ENCODE data around the gene ADAM11. TPM values are rescaled to one million over a fixed set of nuclear protein-coding genes. Genes with fewer than 3 reads are reported as not detected.

Gene ADAM11
- total RNA-seq, 4 donors from 2014 or later: 1.2 to 5.5 (median 2.1) TPM

DNA sequence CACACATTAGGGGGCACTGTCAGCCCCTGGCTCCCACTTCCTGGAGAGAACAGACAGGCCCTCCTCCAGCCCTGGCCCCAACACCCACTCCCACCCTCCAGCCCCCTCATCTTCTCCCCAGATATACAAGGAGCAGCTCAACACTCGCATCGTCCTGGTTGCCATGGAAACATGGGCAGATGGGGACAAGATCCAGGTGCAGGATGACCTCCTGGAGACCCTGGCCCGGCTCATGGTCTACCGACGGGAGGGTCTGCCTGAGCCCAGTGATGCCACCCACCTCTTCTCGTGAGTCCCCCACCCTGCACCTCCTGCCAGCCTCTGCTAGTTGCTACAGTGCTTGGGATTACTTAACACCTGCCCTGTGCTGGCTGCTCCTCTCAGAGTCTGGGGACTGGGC, 14.4 kb downstream of the ADAM11 start:
- peaks cover 0 to 5% of the 10 kb centered on the region in 2 donors for H3K4me1 ChIP-seq
- H3K9me3 ChIP-seq: no peaks in the 10 kb centered on the region
- H3K27ac ChIP-seq: no peak overlapping the region
- H3K4me3 ChIP-seq: no peak overlapping the region
- TF ChIP-seq, protein P1, sequence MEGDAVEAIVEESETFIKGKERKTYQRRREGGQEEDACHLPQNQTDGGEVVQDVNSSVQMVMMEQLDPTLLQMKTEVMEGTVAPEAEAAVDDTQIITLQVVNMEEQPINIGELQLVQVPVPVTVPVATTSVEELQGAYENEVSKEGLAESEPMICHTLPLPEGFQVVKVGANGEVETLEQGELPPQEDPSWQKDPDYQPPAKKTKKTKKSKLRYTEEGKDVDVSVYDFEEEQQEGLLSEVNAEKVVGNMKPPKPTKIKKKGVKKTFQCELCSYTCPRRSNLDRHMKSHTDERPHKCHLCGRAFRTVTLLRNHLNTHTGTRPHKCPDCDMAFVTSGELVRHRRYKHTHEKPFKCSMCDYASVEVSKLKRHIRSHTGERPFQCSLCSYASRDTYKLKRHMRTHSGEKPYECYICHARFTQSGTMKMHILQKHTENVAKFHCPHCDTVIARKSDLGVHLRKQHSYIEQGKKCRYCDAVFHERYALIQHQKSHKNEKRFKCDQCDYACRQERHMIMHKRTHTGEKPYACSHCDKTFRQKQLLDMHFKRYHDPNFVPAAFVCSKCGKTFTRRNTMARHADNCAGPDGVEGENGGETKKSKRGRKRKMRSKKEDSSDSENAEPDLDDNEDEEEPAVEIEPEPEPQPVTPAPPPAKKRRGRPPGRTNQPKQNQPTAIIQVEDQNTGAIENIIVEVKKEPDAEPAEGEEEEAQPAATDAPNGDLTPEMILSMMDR (IDR thresholded peaks at IDR 0.05): no peak
- TF ChIP-seq POLR2A (IDR thresholded peaks at IDR 0.05): no peak
- intact Hi-C loops (cut with DNase I; ENCODE audit: low total_unique reads): loop anchor here (5.0 kb wide), 1 partner anchor 259 kb away; no protein-coding TSS in a partner anchor
- no peaks in the 10 kb centered on the region for H3K36me3 ChIP-seq
- no peak for DNase-seq
- no peaks in the 10 kb centered on the region for H3K27me3 ChIP-seq

DNA sequence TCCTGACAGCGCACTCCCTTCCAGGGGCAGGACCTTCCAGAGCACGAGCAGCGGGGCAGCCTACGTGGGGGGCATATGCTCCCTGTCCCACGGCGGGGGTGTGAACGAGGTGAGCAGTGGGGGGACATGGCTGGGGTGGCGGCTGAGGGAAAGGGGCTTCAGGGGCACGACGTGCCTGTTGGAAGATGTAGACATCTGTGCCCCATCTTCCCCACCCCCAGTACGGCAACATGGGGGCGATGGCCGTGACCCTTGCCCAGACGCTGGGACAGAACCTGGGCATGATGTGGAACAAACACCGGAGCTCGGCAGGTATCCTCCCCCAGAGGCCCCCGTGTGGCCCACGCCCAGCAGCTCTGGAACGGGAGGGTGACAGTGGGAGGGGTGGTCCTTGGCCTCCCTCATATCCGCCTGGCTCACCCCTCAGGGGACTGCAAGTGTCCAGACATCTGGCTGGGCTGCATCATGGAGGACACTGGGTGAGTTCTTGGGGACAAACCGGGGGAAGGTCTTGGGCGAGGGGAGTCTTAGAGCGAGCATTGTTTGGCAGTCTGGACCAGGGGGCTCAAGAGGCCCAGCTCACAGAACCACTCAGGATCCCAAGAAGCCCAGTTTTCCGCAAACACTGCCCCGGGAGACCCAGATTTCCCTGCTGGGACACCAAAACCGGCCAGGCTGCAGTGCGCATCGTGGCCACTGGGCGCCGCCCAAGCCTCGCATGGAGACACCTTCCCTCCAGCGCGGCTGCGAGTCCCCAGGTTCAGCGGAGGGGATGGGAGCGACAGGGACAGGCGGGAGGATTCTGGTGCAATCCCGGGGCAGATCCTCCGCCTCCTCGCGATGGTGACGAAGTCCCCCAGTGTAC, 15.7 kb downstream of the ADAM11 start:
- no peak for TF ChIP-seq POLR2A (IDR thresholded peaks at IDR 0.05)
- TF ChIP-seq, protein P1 (IDR thresholded peaks at IDR 0.05): peak; percentile 97 to 100 (median 99)
- intact Hi-C loops (cut with DNase I; ENCODE audit: low total_unique reads): loop anchor here (5.0 kb wide), 2 partner anchors 93 to 258 kb away; no protein-coding TSS in a partner anchor

DNA sequence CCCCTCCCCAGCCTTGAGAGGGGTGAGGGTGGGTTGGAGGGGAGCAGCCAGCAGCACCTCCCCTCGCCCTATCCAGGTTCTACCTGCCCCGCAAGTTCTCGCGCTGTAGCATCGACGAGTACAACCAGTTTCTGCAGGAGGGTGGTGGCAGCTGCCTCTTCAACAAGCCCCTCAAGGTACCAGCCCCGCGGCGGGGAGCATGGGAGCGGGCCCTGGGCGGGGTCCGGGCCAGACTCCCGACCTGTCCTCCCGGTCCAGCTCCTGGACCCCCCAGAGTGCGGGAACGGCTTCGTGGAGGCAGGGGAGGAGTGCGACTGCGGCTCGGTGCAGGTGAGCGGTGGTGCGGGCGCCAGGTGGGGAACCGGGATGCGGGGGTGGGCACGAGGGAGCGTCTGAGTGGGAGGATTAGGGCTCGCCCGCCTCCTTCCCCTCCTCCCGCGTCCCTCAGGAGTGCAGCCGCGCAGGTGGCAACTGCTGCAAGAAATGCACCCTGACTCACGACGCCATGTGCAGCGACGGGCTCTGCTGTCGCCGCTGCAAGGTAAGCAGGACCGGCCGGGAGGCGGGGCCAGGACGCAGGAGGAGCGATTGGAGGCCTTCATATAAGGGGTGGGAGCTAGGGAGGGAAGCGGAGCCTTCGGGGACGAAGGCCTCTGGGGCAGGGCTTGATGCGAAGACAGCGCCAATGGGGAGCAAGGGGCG, 16.5 kb downstream of the ADAM11 start:
- peak overlapping the region; percentile 57 to 70 for H3K4me3 ChIP-seq
- peaks cover 0 to 9% of the 10 kb centered on the region in 2 donors for H3K4me1 ChIP-seq
- TF ChIP-seq, protein P1 (IDR thresholded peaks at IDR 0.05): no peak
- TF ChIP-seq POLR2A (IDR thresholded peaks at IDR 0.05): no peak
- peak in 1 of 2 donors; percentile 98 for DNase-seq
- H3K27ac ChIP-seq: peak overlapping the region; percentile 9 to 26
- H3K36me3 ChIP-seq: no peaks in the 10 kb centered on the region
- no peaks in the 10 kb centered on the region for H3K27me3 ChIP-seq
- no peaks in the 10 kb centered on the region for H3K9me3 ChIP-seq
- intact Hi-C loops (cut with DNase I; ENCODE audit: low total_unique reads): loop anchor here (5.0 kb wide), 1 partner anchor 92 kb away; no protein-coding TSS in a partner anchor

More for the DNA sequence above, 15.7 kb downstream of the ADAM11 start:
- no peaks in the 10 kb centered on the region for H3K36me3 ChIP-seq
- H3K27me3 ChIP-seq: no peaks in the 10 kb centered on the region
- no peaks in the 10 kb centered on the region for H3K9me3 ChIP-seq
- peak; percentile 85 to 88 for DNase-seq
- peaks cover 0 to 6% of the 10 kb centered on the region in 2 donors for H3K4me1 ChIP-seq
- H3K27ac ChIP-seq: peak overlapping the region; percentile 9 to 26
- H3K4me3 ChIP-seq: peak overlapping the region; percentile 57 to 70

DNA sequence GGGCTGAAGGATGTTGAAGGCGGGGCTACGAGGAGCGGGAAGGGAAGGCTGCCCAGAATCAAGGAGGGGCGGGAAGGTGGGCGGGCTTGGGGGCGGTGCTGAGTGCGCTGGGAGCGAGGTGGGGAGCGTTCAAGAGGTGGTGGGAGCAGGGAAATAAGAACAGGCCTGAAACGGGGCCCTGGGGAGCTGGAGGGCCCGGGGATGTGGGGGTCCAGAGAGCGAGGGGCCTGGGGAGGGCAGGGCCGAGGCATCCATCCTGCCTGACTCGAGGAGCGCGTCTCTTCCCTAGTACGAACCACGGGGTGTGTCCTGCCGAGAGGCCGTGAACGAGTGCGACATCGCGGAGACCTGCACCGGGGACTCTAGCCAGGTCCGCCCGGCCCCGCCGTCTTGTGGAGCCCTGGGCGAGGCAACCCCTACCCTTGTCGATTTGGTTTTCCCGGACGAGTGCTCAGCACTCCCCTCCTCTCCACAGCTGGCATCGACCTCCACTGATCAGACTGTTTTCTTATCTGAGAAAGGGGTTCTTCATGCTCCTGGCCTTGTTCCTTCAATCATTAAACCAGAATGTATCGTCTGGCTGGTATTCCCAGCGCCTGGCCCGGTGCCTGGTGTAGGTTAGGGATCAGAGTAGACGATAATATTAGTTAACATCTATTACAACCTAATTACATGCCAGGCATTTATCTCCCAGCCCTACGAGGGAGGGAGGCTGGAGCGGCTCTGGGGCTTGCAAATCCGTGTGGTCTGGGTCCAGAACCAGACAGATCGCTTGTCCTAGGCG, 17.2 kb downstream of the ADAM11 start:
- DNase-seq: peak in 1 of 2 donors; percentile 96
- peak overlapping the region; percentile 79 to 91 for H3K27ac ChIP-seq
- H3K4me3 ChIP-seq: peak overlapping the region; percentile 45 to 57
- TF ChIP-seq POLR2A (IDR thresholded peaks at IDR 0.05): peak in 1 of 2 donors; percentile 35
- TF ChIP-seq, protein P1 (IDR thresholded peaks at IDR 0.05): no peak
- no peaks in the 10 kb centered on the region for H3K36me3 ChIP-seq
- H3K4me1 ChIP-seq: peaks cover 0 to 14% of the 10 kb centered on the region in 2 donors
- H3K9me3 ChIP-seq: no peaks in the 10 kb centered on the region
- intact Hi-C loops (cut with DNase I; ENCODE audit: low total_unique reads): loop anchor here (5.0 kb wide), 1 partner anchor 91 kb away; no protein-coding TSS in a partner anchor
- H3K27me3 ChIP-seq: no peaks in the 10 kb centered on the region
